GM23338 (cell line): ENCODE results near the gene SH2D2A. TPM values are rescaled to one million over a fixed set of nuclear protein-coding genes. Genes with fewer than 3 reads are reported as not detected.

Experiments used
- ATAC-seq: fragments of 200-7000 bp; cut with Tn5 transposase; 3 replicates; pipeline ENCODE4 v1.9.1; 2020
- DNase-seq: peaks from one replicate; pipeline ENCODE4 v3.0.0-alpha.2; 2015; ENCODE audit warnings: low spot score
- H2AFZ ChIP-seq: fragments of 200-600 bp; sonication (generic); 2 replicates; pipeline ENCODE4 v1.8.0; 2016; ENCODE audit warnings: antibody characterized with exemption, mild to moderate bottlenecking, moderate library complexity
- H3F3A ChIP-seq: fragments of 200-600 bp; sonication (generic); replicated peaks from 2 replicates; pipeline ENCODE4 v1.8.0; 2017; ENCODE audit warnings: antibody characterized with exemption, mixed run types, low read depth
- H3K27ac ChIP-seq: fragments of 200-600 bp; sonication (generic); 2 replicates; pipeline ENCODE4 v1.6.1; 2016; ENCODE audit warnings: low read depth
- H3K27me3 ChIP-seq: fragments of 200-600 bp; sonication (generic); 2 replicates; pipeline ENCODE4 v1.8.0; 2016; ENCODE audit warnings: mild to moderate bottlenecking, mixed run types, moderate library complexity; ENCODE audit not compliant: insufficient read depth
- H3K36me3 ChIP-seq: fragments of 200-600 bp; sonication (generic); 2 replicates; pipeline ENCODE4 v1.8.0; 2016; ENCODE audit warnings: mild to moderate bottlenecking; ENCODE audit not compliant: insufficient read depth
- H3K4me1 ChIP-seq: fragments of 200-600 bp; sonication (generic); 2 replicates; pipeline ENCODE4 v1.8.0; 2016; ENCODE audit warnings: mild to moderate bottlenecking, moderate library complexity; ENCODE audit not compliant: insufficient read depth
- H3K4me2 ChIP-seq: fragments of 200-600 bp; sonication (generic); 2 replicates; pipeline ENCODE4 v1.7.1; 2017; ENCODE audit warnings: mixed run types
- H3K4me3 ChIP-seq: fragments of 200-600 bp; sonication (generic); 2 replicates; pipeline ENCODE4 v1.6.1; 2016; ENCODE audit warnings: mixed run types
- H3K79me2 ChIP-seq: fragments of 200-600 bp; sonication (generic); replicated peaks from 2 replicates; pipeline ENCODE4 v1.8.0; 2017; ENCODE audit warnings: mild to moderate bottlenecking; ENCODE audit not compliant: insufficient read depth
- H3K9me2 ChIP-seq: fragments of 200-600 bp; sonication (generic); 2 replicates; pipeline ENCODE4 v1.8.0; 2017; ENCODE audit not compliant: insufficient read depth
- H4K20me1 ChIP-seq: fragments of 200-600 bp; sonication (generic); replicated peaks from 2 replicates; pipeline ENCODE4 v1.8.0; 2017; ENCODE audit warnings: mild to moderate bottlenecking; ENCODE audit not compliant: insufficient read depth
- H3K27ac Mint-ChIP-seq: 2 replicates; pipeline ENCODE4 v1.8.0; 2020; ENCODE audit warnings: inconsistent platforms, mild to moderate bottlenecking, moderate library complexity, mixed read lengths
- H3K27me3 Mint-ChIP-seq: 3 replicates; pipeline ENCODE4 v1.8.0; 2022; ENCODE audit warnings: low read depth, mild to moderate bottlenecking, moderate library complexity, mixed read lengths, inconsistent platforms; ENCODE audit not compliant: insufficient read depth, poor library complexity
- H3K36me3 Mint-ChIP-seq: 3 replicates; pipeline ENCODE4 v1.8.0; 2021; ENCODE audit warnings: low read depth, mild to moderate bottlenecking, inconsistent platforms, moderate library complexity, mixed read lengths
- H3K4me1 Mint-ChIP-seq: 3 replicates; pipeline ENCODE4 v1.8.0; 2020; ENCODE audit warnings: mild to moderate bottlenecking, inconsistent platforms, mixed read lengths
- H3K4me3 Mint-ChIP-seq: 3 replicates; pipeline ENCODE4 v1.8.0; 2021; ENCODE audit warnings: moderate library complexity, mild to moderate bottlenecking, inconsistent platforms, mixed read lengths
- H3K9me3 Mint-ChIP-seq: 3 replicates; pipeline ENCODE4 v1.8.0; 2020; ENCODE audit warnings: moderate library complexity, mild to moderate bottlenecking, inconsistent platforms, mixed read lengths
- CREB1 ChIP-seq: fragments of 250-450 bp; sonication (Bioruptor Pico); IDR thresholded peaks from 2 replicates; pipeline ENCODE4 v1.5.0; 2020; ENCODE audit warnings: low read depth, mild to moderate bottlenecking, moderate library complexity
- ETS1 ChIP-seq: IDR thresholded peaks from 2 replicates; pipeline ENCODE4 v1.6.1; 2016; ENCODE audit warnings: antibody characterized with exemption
- EZH2 ChIP-seq: fragments of 200-600 bp; sonication (generic); IDR thresholded peaks from one replicate; pipeline ENCODE4 v1.8.0; 2017; ENCODE audit warnings: antibody characterized with exemption, mild to moderate bottlenecking, low read depth; ENCODE audit not compliant: unreplicated experiment
- EZH2phosphoT487 ChIP-seq: fragments of 200-600 bp; sonication (generic); IDR thresholded peaks from one replicate; pipeline ENCODE4 v1.8.1; 2018; ENCODE audit warnings: antibody characterized with exemption; ENCODE audit not compliant: unreplicated experiment
- JUNB ChIP-seq: IDR thresholded peaks from one replicate; pipeline ENCODE4 v1.6.1; 2016; ENCODE audit warnings: antibody characterized with exemption; ENCODE audit not compliant: unreplicated experiment
- NANOG ChIP-seq: IDR thresholded peaks from 2 replicates; pipeline ENCODE4 v1.6.1; 2016; ENCODE audit warnings: antibody characterized with exemption, borderline replicate concordance
- POLR2AphosphoS5 ChIP-seq: IDR thresholded peaks from 2 replicates; pipeline ENCODE4 v1.6.1; 2016; ENCODE audit warnings: antibody characterized with exemption, low read depth
- STAT1 ChIP-seq: IDR thresholded peaks from one replicate; pipeline ENCODE4 v1.6.1; 2016; ENCODE audit warnings: antibody characterized with exemption; ENCODE audit not compliant: unreplicated experiment
- ZNF114 ChIP-seq: fragments of 250-450 bp; sonication (Bioruptor Pico); IDR thresholded peaks from 2 replicates; pipeline ENCODE4 v1.5.0; 2020; ENCODE audit warnings: mild to moderate bottlenecking, moderate library complexity
- ZNF331 ChIP-seq: fragments of 250-450 bp; sonication (Bioruptor Pico); IDR thresholded peaks from 2 replicates; pipeline ENCODE4 v1.5.0; 2020; ENCODE audit warnings: low read depth, mild to moderate bottlenecking, moderate library complexity
- ZNF462 ChIP-seq: fragments of 250-450 bp; sonication (Bioruptor Pico); IDR thresholded peaks from 2 replicates; pipeline ENCODE4 v1.5.0; 2020; ENCODE audit warnings: mild to moderate bottlenecking, moderate library complexity
- polyA plus RNA-seq: library from polyadenylated mRNA; unstranded; fragments of >200 nt; fragmentation: Nextera tagmentation; extraction: Ambion mirVana; gene quantifications from 2 replicates; pipeline ENCODE4 v1.2.1, GENCODE V29; 2016
- total RNA-seq: library from RNA; depleted of rRNA; stranded (reverse); fragments of >200 nt; shearing (Covaris generic); gene quantifications from 2 replicates; pipeline ENCODE4 v1.2.3, GENCODE V29; 2014
- TF ChIP-seq, protein P1 (sequence below), 2 experiments: fragments of 200-600 bp in 1 of 2; sonication (generic) in 1 of 2; conservative IDR thresholded peaks; 2 replicates each; pipeline versions ENCODE4 v1.5.1 to v1.6.1; 2016 to 2017; ENCODE audit warnings: antibody characterized with exemption in 2 of 2, low read depth in 2 of 2, mild to moderate bottlenecking in 2 of 2, moderate library complexity in 1 of 2
- TF ChIP-seq, protein P2 (sequence below): IDR thresholded peaks from one replicate; pipeline ENCODE4 v1.6.1; 2018; ENCODE audit warnings: antibody characterized with exemption; ENCODE audit not compliant: unreplicated experiment

The SH2D2A gene
- total and polyA plus RNA-seq, 2 experiments from 2014 or later = 5.5 to 11.5 TPM

GRCh38 chr1:156865258-156865657 lies 48.6 kb upstream of the SH2D2A start:
- Mint-ChIP-seq H3K4me1 (peaks cover 28% of the 10 kb centered on the region), H3K27ac (no peak overlapping the region), H3K4me3 (no peak overlapping the region; the same call in 2 of the 3 replicates), H3K9me3 (peaks cover 3% of the 10 kb centered on the region; the same call in 1 of the 3 replicates), H3K27me3 (peaks cover 55% of the 10 kb centered on the region), H3K36me3 (no peaks in the 10 kb centered on the region)
- Histone ChIP-seq H3K9me2 (no peaks in the 10 kb centered on the region), H3K27ac (no peak overlapping the region), H3K4me1 (peaks cover 9% of the 10 kb centered on the region; the same call in 1 of the 2 replicates), H3K36me3 (no peaks in the 10 kb centered on the region), H3K4me3 (no peak overlapping the region), H3K27me3 (peaks cover 65% of the 10 kb centered on the region), H2AFZ (no peak overlapping the region), H3K4me2 (no peak overlapping the region), H3F3A (0 out of 2 replicates have a peak, but pooled peaks cover 2% of the 10 kb centered on the region), H4K20me1 (peaks cover 5% of the 10 kb centered on the region; the same call in 1 of the 2 replicates), H3K79me2 (no peaks in the 10 kb centered on the region)
- no peak for ATAC-seq
- no peak for DNase-seq
- TF ChIP-seq EZH2 (no peak), JUNB (no peak), STAT1 (no peak), POLR2AphosphoS5 (no peak), CREB1 (no peak), EZH2phosphoT487 (no peak), ZNF462 (CRISPR knock-in tag) (no peak), ZNF114 (CRISPR knock-in tag) (no peak), NANOG (no peak), ETS1 (no peak), ZNF331 (CRISPR knock-in tag) (no peak)
- TF ChIP-seq, protein P1, sequence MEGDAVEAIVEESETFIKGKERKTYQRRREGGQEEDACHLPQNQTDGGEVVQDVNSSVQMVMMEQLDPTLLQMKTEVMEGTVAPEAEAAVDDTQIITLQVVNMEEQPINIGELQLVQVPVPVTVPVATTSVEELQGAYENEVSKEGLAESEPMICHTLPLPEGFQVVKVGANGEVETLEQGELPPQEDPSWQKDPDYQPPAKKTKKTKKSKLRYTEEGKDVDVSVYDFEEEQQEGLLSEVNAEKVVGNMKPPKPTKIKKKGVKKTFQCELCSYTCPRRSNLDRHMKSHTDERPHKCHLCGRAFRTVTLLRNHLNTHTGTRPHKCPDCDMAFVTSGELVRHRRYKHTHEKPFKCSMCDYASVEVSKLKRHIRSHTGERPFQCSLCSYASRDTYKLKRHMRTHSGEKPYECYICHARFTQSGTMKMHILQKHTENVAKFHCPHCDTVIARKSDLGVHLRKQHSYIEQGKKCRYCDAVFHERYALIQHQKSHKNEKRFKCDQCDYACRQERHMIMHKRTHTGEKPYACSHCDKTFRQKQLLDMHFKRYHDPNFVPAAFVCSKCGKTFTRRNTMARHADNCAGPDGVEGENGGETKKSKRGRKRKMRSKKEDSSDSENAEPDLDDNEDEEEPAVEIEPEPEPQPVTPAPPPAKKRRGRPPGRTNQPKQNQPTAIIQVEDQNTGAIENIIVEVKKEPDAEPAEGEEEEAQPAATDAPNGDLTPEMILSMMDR (conservative IDR thresholded peaks at IDR 0.05; ENCODE audit: low read depth in 2 of 2) = no peak
- TF ChIP-seq, protein P2, sequence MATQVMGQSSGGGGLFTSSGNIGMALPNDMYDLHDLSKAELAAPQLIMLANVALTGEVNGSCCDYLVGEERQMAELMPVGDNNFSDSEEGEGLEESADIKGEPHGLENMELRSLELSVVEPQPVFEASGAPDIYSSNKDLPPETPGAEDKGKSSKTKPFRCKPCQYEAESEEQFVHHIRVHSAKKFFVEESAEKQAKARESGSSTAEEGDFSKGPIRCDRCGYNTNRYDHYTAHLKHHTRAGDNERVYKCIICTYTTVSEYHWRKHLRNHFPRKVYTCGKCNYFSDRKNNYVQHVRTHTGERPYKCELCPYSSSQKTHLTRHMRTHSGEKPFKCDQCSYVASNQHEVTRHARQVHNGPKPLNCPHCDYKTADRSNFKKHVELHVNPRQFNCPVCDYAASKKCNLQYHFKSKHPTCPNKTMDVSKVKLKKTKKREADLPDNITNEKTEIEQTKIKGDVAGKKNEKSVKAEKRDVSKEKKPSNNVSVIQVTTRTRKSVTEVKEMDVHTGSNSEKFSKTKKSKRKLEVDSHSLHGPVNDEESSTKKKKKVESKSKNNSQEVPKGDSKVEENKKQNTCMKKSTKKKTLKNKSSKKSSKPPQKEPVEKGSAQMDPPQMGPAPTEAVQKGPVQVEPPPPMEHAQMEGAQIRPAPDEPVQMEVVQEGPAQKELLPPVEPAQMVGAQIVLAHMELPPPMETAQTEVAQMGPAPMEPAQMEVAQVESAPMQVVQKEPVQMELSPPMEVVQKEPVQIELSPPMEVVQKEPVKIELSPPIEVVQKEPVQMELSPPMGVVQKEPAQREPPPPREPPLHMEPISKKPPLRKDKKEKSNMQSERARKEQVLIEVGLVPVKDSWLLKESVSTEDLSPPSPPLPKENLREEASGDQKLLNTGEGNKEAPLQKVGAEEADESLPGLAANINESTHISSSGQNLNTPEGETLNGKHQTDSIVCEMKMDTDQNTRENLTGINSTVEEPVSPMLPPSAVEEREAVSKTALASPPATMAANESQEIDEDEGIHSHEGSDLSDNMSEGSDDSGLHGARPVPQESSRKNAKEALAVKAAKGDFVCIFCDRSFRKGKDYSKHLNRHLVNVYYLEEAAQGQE = no peak
